HG03457 (cell line): ENCODE measurements around the gene PRKCH.

Experiments
- ATAC-seq: cut with Tn5 transposase; IDR thresholded peaks from one replicate; pipeline ENCODE4 v1.9.1; 2021; ENCODE audit warnings: moderate number of reproducible peaks; ENCODE audit not compliant: unreplicated experiment

The PRKCH gene

GRCh38 chr14:61561657-61562276 is 240.4 kb downstream of the PRKCH start:
- ATAC-seq, result no peak

GRCh38 chr14:61562321-61563161 is 241.2 kb downstream of the PRKCH start:
- no peak for ATAC-seq

- ATAC-seq, result no peak
These were observed 241.8 kb downstream of the PRKCH start for GRCh38 chr14:61563162-61563511.

- no peak for ATAC-seq
These were observed 242.7 kb downstream of the PRKCH start for GRCh38 chr14:61563880-61564617.

- ATAC-seq, result no peak
These were observed 243.3 kb downstream of the PRKCH start for GRCh38 chr14:61564618-61565091.

GRCh38 chr14:61565181-61565580 is 243.8 kb downstream of the PRKCH start:
- ATAC-seq, result no peak

GRCh38 chr14:61565836-61566536 is 244.6 kb downstream of the PRKCH start:
- no peak for ATAC-seq

- ATAC-seq, result no peak
These were observed 245.3 kb downstream of the PRKCH start for GRCh38 chr14:61566537-61567225.

- ATAC-seq, result no peak
These were observed 246.6 kb downstream of the PRKCH start for GRCh38 chr14:61567838-61568571.

- ATAC-seq, result peak; percentile 72
These were observed 247.2 kb downstream of the PRKCH start for GRCh38 chr14:61568572-61569011.

- no peak for ATAC-seq
These were observed 247.9 kb downstream of the PRKCH start for GRCh38 chr14:61569308-61569707.

- ATAC-seq, result no peak
These were observed 248.6 kb downstream of the PRKCH start for GRCh38 chr14:61569812-61570548.

GRCh38 chr14:61570549-61571290 is 249.3 kb downstream of the PRKCH start:
- no peak for ATAC-seq

GRCh38 chr14:61571917-61572316 is 250.5 kb downstream of the PRKCH start:
- ATAC-seq, result no peak

GRCh38 chr14:61573321-61573720 is 251.9 kb downstream of the PRKCH start:
- ATAC-seq, result no peak

GRCh38 chr14:61573748-61574513 is 252.6 kb downstream of the PRKCH start:
- no peak for ATAC-seq

- ATAC-seq, result no peak
These were observed 253.1 kb downstream of the PRKCH start for GRCh38 chr14:61574514-61574807.

- no peak for ATAC-seq
These were observed 253.7 kb downstream of the PRKCH start for GRCh38 chr14:61575126-61575525.
